Progenitor cell of endocrine pancreas (in vitro differentiated cells): ENCODE results near the gene VWDE. TPM values are rescaled to one million over a fixed set of nuclear protein-coding genes. Genes with fewer than 3 reads are reported as not detected.
"Not testable (repeated sequence)": the region's sequence is repeated elsewhere in the genome, so short reads cannot be mapped to it uniquely, and the experiment has no call there.

Source experiments
- DNase-seq: peaks from one replicate; pipeline ENCODE4 v3.0.0; 2021; ENCODE audit warnings: low spot score; ENCODE audit not compliant: unreplicated experiment
- H3K27ac Mint-ChIP-seq: 2 replicates; pipeline ENCODE4 v1.8.0; 2021; ENCODE audit warnings: mild to moderate bottlenecking, moderate library complexity, mixed read lengths
- H3K27me3 Mint-ChIP-seq: 2 replicates; pipeline ENCODE4 v1.8.0; 2021; ENCODE audit warnings: mixed read lengths
- H3K36me3 Mint-ChIP-seq: 2 replicates; pipeline ENCODE4 v1.8.0; 2022; ENCODE audit warnings: mixed read lengths; ENCODE audit not compliant: insufficient read depth
- H3K4me1 Mint-ChIP-seq: 2 replicates; pipeline ENCODE4 v1.8.0; 2021; ENCODE audit warnings: low read depth, mixed read lengths
- H3K4me3 Mint-ChIP-seq: 2 replicates; pipeline ENCODE4 v1.8.0; 2021; ENCODE audit warnings: low read depth, mild to moderate bottlenecking, moderate library complexity, mixed read lengths
- H3K9me3 Mint-ChIP-seq: 2 replicates; pipeline ENCODE4 v1.8.0; 2021; ENCODE audit warnings: low read depth, mixed read lengths
- total RNA-seq: library from RNA; stranded (reverse); gene quantifications from 2 replicates; pipeline ENCODE4 v1.2.1, GENCODE V29; 2021
- TF ChIP-seq, protein P1 (sequence below): fragments of 200-600 bp; sonication (generic); IDR thresholded peaks from one replicate; pipeline ENCODE4 v1.5.0; 2021; ENCODE audit warnings: antibody characterized with exemption, mild to moderate bottlenecking; ENCODE audit not compliant: unreplicated experiment

VWDE gene
- total RNA-seq, 1 donor from 2014 or later = 5.8 TPM

DNA sequence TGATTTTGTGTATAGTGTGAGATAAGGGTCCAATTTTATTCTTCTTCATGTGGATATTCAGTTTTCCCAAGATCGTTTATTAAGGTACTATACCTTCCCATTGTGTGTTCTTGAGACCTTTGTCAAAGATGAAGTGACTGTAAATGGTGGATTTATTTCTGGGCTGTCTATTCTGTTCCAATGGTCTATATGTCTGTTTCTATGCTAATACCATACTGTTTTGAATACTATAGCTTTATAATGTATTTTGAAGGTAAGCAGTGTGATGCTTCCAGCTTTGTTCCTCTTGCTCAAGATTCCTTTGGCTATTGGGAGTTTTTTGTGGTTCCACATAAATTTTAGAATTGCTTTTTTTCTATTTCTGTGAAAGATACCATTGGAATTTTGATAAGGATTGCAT lies 8.7 kb upstream of the VWDE start:
- no peak overlapping the region for H3K27ac Mint-ChIP-seq
- peaks cover 6% of the 10 kb centered on the region for H3K27me3 Mint-ChIP-seq
- TF ChIP-seq, protein P1, sequence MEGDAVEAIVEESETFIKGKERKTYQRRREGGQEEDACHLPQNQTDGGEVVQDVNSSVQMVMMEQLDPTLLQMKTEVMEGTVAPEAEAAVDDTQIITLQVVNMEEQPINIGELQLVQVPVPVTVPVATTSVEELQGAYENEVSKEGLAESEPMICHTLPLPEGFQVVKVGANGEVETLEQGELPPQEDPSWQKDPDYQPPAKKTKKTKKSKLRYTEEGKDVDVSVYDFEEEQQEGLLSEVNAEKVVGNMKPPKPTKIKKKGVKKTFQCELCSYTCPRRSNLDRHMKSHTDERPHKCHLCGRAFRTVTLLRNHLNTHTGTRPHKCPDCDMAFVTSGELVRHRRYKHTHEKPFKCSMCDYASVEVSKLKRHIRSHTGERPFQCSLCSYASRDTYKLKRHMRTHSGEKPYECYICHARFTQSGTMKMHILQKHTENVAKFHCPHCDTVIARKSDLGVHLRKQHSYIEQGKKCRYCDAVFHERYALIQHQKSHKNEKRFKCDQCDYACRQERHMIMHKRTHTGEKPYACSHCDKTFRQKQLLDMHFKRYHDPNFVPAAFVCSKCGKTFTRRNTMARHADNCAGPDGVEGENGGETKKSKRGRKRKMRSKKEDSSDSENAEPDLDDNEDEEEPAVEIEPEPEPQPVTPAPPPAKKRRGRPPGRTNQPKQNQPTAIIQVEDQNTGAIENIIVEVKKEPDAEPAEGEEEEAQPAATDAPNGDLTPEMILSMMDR = no peak
- peaks cover 2% of the 10 kb centered on the region for H3K9me3 Mint-ChIP-seq
- H3K4me1 Mint-ChIP-seq = no peaks in the 10 kb centered on the region
- DNase-seq = no peak
- no peak overlapping the region for H3K4me3 Mint-ChIP-seq
- no peaks in the 10 kb centered on the region for H3K36me3 Mint-ChIP-seq

GRCh38 chr7:12410523-12410922 lies 6.9 kb upstream of the VWDE start:
- TF ChIP-seq, protein P1 = no peak
- H3K27ac Mint-ChIP-seq = no peak overlapping the region
- no peaks in the 10 kb centered on the region for H3K36me3 Mint-ChIP-seq
- peaks cover 3% of the 10 kb centered on the region for H3K9me3 Mint-ChIP-seq
- DNase-seq = no peak
- H3K27me3 Mint-ChIP-seq = peaks cover 6% of the 10 kb centered on the region
- no peaks in the 10 kb centered on the region for H3K4me1 Mint-ChIP-seq
- H3K4me3 Mint-ChIP-seq = no peak overlapping the region

DNA sequence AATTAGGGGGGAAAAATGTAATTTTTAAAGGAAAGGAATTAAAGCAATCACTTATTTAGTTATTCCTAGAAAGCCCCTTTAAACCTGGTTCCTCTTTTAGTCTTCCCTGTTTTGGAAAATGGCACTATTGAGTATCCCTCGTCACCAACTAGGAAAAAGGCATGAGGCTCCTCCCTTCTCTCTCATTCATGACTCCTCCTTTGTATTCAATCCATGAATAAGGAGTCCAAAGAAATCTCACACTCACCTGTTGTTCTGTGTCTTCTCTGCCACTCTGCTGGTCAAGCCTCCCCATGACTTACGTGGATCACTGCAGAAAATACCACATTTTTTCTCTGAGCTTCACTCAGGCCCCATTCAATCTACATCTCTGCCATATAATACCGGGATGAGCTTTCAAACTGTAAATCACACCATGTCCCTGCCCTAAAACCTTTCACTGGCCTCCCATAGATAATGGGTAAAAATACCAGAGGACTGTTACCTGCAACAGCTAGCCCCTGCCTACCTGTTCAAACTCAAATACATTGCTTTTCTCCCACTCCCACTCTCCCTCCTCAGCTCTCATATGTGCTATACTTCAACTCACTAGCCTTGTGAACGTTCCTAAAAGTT lies 5.5 kb upstream of the VWDE start:
- no peaks in the 10 kb centered on the region for H3K4me1 Mint-ChIP-seq
- TF ChIP-seq, protein P1 = no peak
- DNase-seq = no peak
- H3K27me3 Mint-ChIP-seq = peaks cover 11% of the 10 kb centered on the region
- H3K9me3 Mint-ChIP-seq = peaks cover 3% of the 10 kb centered on the region
- no peaks in the 10 kb centered on the region for H3K36me3 Mint-ChIP-seq
- H3K27ac Mint-ChIP-seq = no peak overlapping the region
- H3K4me3 Mint-ChIP-seq = no peak overlapping the region

GRCh38 chr7:12407652-12408051 lies 4.0 kb upstream of the VWDE start:
- not testable (repeated sequence) for H3K4me1 Mint-ChIP-seq, H3K36me3 Mint-ChIP-seq, DNase-seq, H3K4me3 Mint-ChIP-seq, H3K27ac Mint-ChIP-seq, H3K9me3 Mint-ChIP-seq
- peaks cover 24% of the 10 kb centered on the region for H3K27me3 Mint-ChIP-seq

- Mint-ChIP-seq H3K4me3 (no peak overlapping the region), H3K4me1 (peaks cover 6% of the 10 kb centered on the region), H3K36me3 (peaks cover 2% of the 10 kb centered on the region), H3K27ac (no peak overlapping the region), H3K9me3 (peaks cover 12% of the 10 kb centered on the region), H3K27me3 (peaks cover 24% of the 10 kb centered on the region)
- TF ChIP-seq, protein P1 = no peak
- no peak for DNase-seq
Measured at GRCh38 chr7:12402365-12402725, 1.3 kb downstream of the VWDE start.
